Stimulated activated naive CD8-positive, alpha-beta T cell treated with anti-CD3 and anti-CD28 coated beads, Interleukin-15, amount 100 ng/mL, for 72 hours (primary cell): ENCODE results near the gene SELL.
"Not testable (repeated sequence)": the region's sequence is repeated elsewhere in the genome, so short reads cannot be mapped to it uniquely, and the experiment has no call there.

ENCODE experiments used
- ATAC-seq: fragments of 150-1000 bp; cut with Tn5 transposase; 2 replicates; pipeline ENCODE4 v1.10.0; 2021; ENCODE audit warnings: mild to moderate bottlenecking, moderate library complexity
- DNase-seq, 2 donors: peaks; one replicate each; pipeline ENCODE4 v3.0.0; 2021 to 2022
- H3K27ac Mint-ChIP-seq, 2 donors: one replicate each; pipeline ENCODE4 v1.8.0; 2022; ENCODE audit warnings: mild to moderate bottlenecking in 2 of 2, mixed read lengths in 2 of 2, moderate library complexity in 2 of 2
- H3K27me3 Mint-ChIP-seq: one replicate; pipeline ENCODE4 v1.8.0; 2022; ENCODE audit warnings: mixed read lengths
- H3K4me1 Mint-ChIP-seq: one replicate; pipeline ENCODE4 v1.8.0; 2022; ENCODE audit warnings: mild to moderate bottlenecking, mixed read lengths
- H3K4me3 Mint-ChIP-seq, 2 donors: one replicate each; pipeline ENCODE4 v1.8.0; 2022; ENCODE audit warnings: mild to moderate bottlenecking in 2 of 2, mixed read lengths in 2 of 2, moderate library complexity in 1 of 2
- H3K9me3 Mint-ChIP-seq, 2 donors: one replicate each; pipeline ENCODE4 v1.8.0; 2022; ENCODE audit warnings: mixed read lengths in 2 of 2

The SELL gene

GRCh38 chr1:169662680-169663079 is 48.7 kb downstream of the SELL start:
- Mint-ChIP-seq H3K4me3 (peak overlapping the region in 1 of 2 donors; percentile 81), H3K4me1 (peaks cover 62% of the 10 kb centered on the region), H3K9me3 (peaks cover 5 to 31% of the 10 kb centered on the region in 2 donors)
- H3K27ac Mint-ChIP-seq, H3K27me3 Mint-ChIP-seq, DNase-seq, ATAC-seq: not testable (repeated sequence)

GRCh38 chr1:169661066-169661465 is 50.4 kb downstream of the SELL start:
- not testable (repeated sequence) for DNase-seq, ATAC-seq, H3K4me3 Mint-ChIP-seq, H3K27me3 Mint-ChIP-seq, H3K27ac Mint-ChIP-seq
- peaks cover 55% of the 10 kb centered on the region for H3K4me1 Mint-ChIP-seq
- peaks cover 10 to 40% of the 10 kb centered on the region in 2 donors for H3K9me3 Mint-ChIP-seq

GRCh38 chr1:169658777-169659176 is 52.6 kb downstream of the SELL start:
- DNase-seq, H3K27me3 Mint-ChIP-seq, H3K4me3 Mint-ChIP-seq, ATAC-seq: not testable (repeated sequence)
- Mint-ChIP-seq H3K27ac (peak overlapping the region in 1 of 2 donors; percentile 19), H3K4me1 (peaks cover 48% of the 10 kb centered on the region), H3K9me3 (peaks cover 10 to 62% of the 10 kb centered on the region in 2 donors)

- H3K9me3 Mint-ChIP-seq, result peaks cover 18 to 49% of the 10 kb centered on the region in 2 donors
- DNase-seq (no peak), ATAC-seq (no peak)
- H3K4me1 Mint-ChIP-seq, result peaks cover 32% of the 10 kb centered on the region
- no peak overlapping the region for H3K4me3 Mint-ChIP-seq
- H3K27me3 Mint-ChIP-seq, result no peaks in the 10 kb centered on the region
- H3K27ac Mint-ChIP-seq, result no peak overlapping the region
Observed at GRCh38 chr1:169653873-169654272, 57.5 kb downstream of the SELL start.

- Mint-ChIP-seq H3K4me1 (peaks cover 32% of the 10 kb centered on the region), H3K27ac (no peak overlapping the region), H3K27me3 (no peaks in the 10 kb centered on the region), H3K9me3 (peaks cover 16 to 27% of the 10 kb centered on the region in 2 donors), H3K4me3 (no peak overlapping the region)
- DNase-seq, result no peak
- no peak for ATAC-seq
Observed at GRCh38 chr1:169651035-169651434, 60.4 kb downstream of the SELL start.

- ATAC-seq, result no peak
- DNase-seq, result no peak
- Mint-ChIP-seq H3K4me1 (peaks cover 32% of the 10 kb centered on the region), H3K9me3 (peaks cover 16 to 22% of the 10 kb centered on the region in 2 donors), H3K27ac (no peak overlapping the region), H3K4me3 (no peak overlapping the region), H3K27me3 (no peaks in the 10 kb centered on the region)
Observed at GRCh38 chr1:169650551-169650950, 60.9 kb downstream of the SELL start.

- ATAC-seq (peak; percentile 43), DNase-seq (no peak)
- Mint-ChIP-seq H3K4me1 (peaks cover 32% of the 10 kb centered on the region), H3K9me3 (peaks cover 5 to 16% of the 10 kb centered on the region in 2 donors), H3K4me3 (peak overlapping the region in 1 of 2 donors; percentile 68), H3K27ac (peak overlapping the region in 1 of 2 donors; percentile 84), H3K27me3 (no peaks in the 10 kb centered on the region)
Observed at GRCh38 chr1:169648709-169649108, 62.7 kb downstream of the SELL start.

GRCh38 chr1:169648187-169648586 is 63.2 kb downstream of the SELL start:
- peak overlapping the region in 1 of 2 donors; percentile 84 for H3K27ac Mint-ChIP-seq
- no peaks in the 10 kb centered on the region for H3K27me3 Mint-ChIP-seq

GRCh38 chr1:169647512-169647911 is 63.9 kb downstream of the SELL start:
- peak; percentile 35 for ATAC-seq
- peak overlapping the region in 1 of 2 donors; percentile 68 for H3K4me3 Mint-ChIP-seq
- DNase-seq, result no peak
- no peaks in the 10 kb centered on the region for H3K27me3 Mint-ChIP-seq
- peaks cover 32% of the 10 kb centered on the region for H3K4me1 Mint-ChIP-seq
- H3K9me3 Mint-ChIP-seq, result peaks cover 5 to 16% of the 10 kb centered on the region in 2 donors
- peak overlapping the region in 1 of 2 donors; percentile 84 for H3K27ac Mint-ChIP-seq

More at GRCh38 chr1:169648187-169648586, 63.2 kb downstream of the SELL start:
- Mint-ChIP-seq H3K4me3 (peak overlapping the region; percentile 26 to 68), H3K9me3 (peaks cover 5 to 16% of the 10 kb centered on the region in 2 donors), H3K4me1 (peaks cover 32% of the 10 kb centered on the region)
- DNase-seq (no peak), ATAC-seq (peak; percentile 15)

- Mint-ChIP-seq H3K9me3 (peaks cover 6 to 12% of the 10 kb centered on the region in 2 donors), H3K27me3 (no peaks in the 10 kb centered on the region), H3K27ac (no peak overlapping the region), H3K4me1 (peaks cover 33% of the 10 kb centered on the region), H3K4me3 (no peak overlapping the region)
- no peak for DNase-seq
- ATAC-seq, result no peak
Observed at GRCh38 chr1:169644297-169644696, 67.1 kb downstream of the SELL start.
